ENCODE measurements around the gene MIER2.

Gene MIER2

GRCh38 chr19:279656-280055 lies 64.9 kb downstream of the MIER2 start:
- no peak for ATAC-seq
- TF ChIP-seq CSDC2 (CRISPR knock-in tag; IDR thresholded peaks at IDR 0.05) (no peak), GLIS3 (CRISPR knock-in tag; IDR thresholded peaks at IDR 0.05) (no peak), ARNTL (CRISPR knock-in tag; IDR thresholded peaks at IDR 0.05; ENCODE audit: borderline replicate concordance, low read depth) (no peak), TSHZ2 (CRISPR knock-in tag; IDR thresholded peaks at IDR 0.05) (no peak), OSR1 (CRISPR knock-in tag; IDR thresholded peaks at IDR 0.05) (no peak), SNAI2 (CRISPR knock-in tag; IDR thresholded peaks at IDR 0.05) (no peak), ZFP30 (CRISPR knock-in tag; IDR thresholded peaks at IDR 0.05) (no peak), PPARA (CRISPR knock-in tag; IDR thresholded peaks at IDR 0.05; ENCODE audit: borderline replicate concordance) (no peak), ZNF70 (CRISPR knock-in tag; IDR thresholded peaks at IDR 0.05) (no peak)
- TF ChIP-seq, protein P1, sequence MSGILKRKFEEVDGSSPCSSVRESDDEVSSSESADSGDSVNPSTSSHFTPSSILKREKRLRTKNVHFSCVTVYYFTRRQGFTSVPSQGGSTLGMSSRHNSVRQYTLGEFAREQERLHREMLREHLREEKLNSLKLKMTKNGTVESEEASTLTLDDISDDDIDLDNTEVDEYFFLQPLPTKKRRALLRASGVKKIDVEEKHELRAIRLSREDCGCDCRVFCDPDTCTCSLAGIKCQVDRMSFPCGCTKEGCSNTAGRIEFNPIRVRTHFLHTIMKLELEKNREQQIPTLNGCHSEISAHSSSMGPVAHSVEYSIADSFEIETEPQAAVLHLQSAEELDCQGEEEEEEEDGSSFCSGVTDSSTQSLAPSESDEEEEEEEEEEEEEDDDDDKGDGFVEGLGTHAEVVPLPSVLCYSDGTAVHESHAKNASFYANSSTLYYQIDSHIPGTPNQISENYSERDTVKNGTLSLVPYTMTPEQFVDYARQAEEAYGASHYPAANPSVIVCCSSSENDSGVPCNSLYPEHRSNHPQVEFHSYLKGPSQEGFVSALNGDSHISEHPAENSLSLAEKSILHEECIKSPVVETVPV (CRISPR knock-in tag; IDR thresholded peaks at IDR 0.05) = no peak
- TF ChIP-seq, protein P2, sequence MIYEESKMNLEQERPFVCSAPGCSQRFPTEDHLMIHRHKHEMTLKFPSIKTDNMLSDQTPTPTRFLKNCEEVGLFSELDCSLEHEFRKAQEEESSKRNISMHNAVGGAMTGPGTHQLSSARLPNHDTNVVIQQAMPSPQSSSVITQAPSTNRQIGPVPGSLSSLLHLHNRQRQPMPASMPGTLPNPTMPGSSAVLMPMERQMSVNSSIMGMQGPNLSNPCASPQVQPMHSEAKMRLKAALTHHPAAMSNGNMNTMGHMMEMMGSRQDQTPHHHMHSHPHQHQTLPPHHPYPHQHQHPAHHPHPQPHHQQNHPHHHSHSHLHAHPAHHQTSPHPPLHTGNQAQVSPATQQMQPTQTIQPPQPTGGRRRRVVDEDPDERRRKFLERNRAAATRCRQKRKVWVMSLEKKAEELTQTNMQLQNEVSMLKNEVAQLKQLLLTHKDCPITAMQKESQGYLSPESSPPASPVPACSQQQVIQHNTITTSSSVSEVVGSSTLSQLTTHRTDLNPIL (CRISPR knock-in tag; IDR thresholded peaks at IDR 0.05; ENCODE audit: low read depth) = no peak

DNA sequence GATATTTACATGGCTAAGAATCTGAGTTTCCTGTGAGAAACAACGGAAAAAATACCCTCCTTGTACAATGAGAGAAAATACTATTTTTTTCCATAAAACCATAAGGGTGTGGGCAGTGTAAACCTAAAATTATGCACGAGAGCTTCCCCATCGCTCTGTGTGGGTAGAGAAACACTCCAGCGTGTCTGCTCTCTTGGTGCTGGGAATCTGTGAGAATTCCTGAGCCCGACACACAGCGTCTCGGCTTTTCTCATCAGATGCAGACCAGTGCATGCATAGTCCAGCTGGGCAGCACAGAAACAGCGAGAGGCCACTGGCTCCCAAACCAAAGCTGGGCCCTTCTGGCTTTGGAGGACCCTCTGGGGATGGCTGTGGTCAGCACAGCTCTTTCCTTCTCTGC lies 65.4 kb downstream of the MIER2 start:
- no peak for ATAC-seq

GRCh38 chr19:277581-278165 lies 66.9 kb downstream of the MIER2 start:
- TF ChIP-seq CSDC2 (CRISPR knock-in tag; IDR thresholded peaks at IDR 0.05) = no peak
- no peak for TF ChIP-seq GLIS3 (CRISPR knock-in tag; IDR thresholded peaks at IDR 0.05)
- no peak for TF ChIP-seq ESRRG (CRISPR knock-in tag; IDR thresholded peaks at IDR 0.05)
- TF ChIP-seq RARB (CRISPR knock-in tag; IDR thresholded peaks at IDR 0.05) = no peak
- TF ChIP-seq OSR1 (CRISPR knock-in tag; IDR thresholded peaks at IDR 0.05) = no peak
- no peak for TF ChIP-seq ARNTL (CRISPR knock-in tag; IDR thresholded peaks at IDR 0.05; ENCODE audit: borderline replicate concordance, low read depth)
- TF ChIP-seq, protein P2 (CRISPR knock-in tag; IDR thresholded peaks at IDR 0.05; ENCODE audit: low read depth) = no peak
- TF ChIP-seq, protein P1 (CRISPR knock-in tag; IDR thresholded peaks at IDR 0.05) = no peak
- ATAC-seq = no peak

More for the DNA sequence above, 65.4 kb downstream of the MIER2 start:
- TF ChIP-seq ESRRG (CRISPR knock-in tag; IDR thresholded peaks at IDR 0.05) = no peak
- no peak for TF ChIP-seq OSR1 (CRISPR knock-in tag; IDR thresholded peaks at IDR 0.05)
- TF ChIP-seq, protein P1 (CRISPR knock-in tag; IDR thresholded peaks at IDR 0.05) = no peak
- TF ChIP-seq ZFP3 (CRISPR knock-in tag; IDR thresholded peaks at IDR 0.05) = no peak
- TF ChIP-seq, protein P2 (CRISPR knock-in tag; IDR thresholded peaks at IDR 0.05; ENCODE audit: low read depth) = no peak
- no peak for TF ChIP-seq TCF4 (CRISPR knock-in tag; IDR thresholded peaks at IDR 0.05; ENCODE audit: borderline replicate concordance)
- TF ChIP-seq, protein P3, sequence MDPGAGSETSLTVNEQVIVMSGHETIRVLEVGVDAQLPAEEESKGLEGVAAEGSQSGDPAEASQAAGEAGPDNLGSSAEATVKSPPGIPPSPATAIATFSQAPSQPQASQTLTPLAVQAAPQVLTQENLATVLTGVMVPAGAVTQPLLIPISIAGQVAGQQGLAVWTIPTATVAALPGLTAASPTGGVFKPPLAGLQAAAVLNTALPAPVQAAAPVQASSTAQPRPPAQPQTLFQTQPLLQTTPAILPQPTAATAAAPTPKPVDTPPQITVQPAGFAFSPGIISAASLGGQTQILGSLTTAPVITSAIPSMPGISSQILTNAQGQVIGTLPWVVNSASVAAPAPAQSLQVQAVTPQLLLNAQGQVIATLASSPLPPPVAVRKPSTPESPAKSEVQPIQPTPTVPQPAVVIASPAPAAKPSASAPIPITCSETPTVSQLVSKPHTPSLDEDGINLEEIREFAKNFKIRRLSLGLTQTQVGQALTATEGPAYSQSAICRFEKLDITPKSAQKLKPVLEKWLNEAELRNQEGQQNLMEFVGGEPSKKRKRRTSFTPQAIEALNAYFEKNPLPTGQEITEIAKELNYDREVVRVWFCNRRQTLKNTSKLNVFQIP (CRISPR knock-in tag; IDR thresholded peaks at IDR 0.05; ENCODE audit: borderline replicate concordance, low read depth) = no peak
- no peak for TF ChIP-seq ARNTL (CRISPR knock-in tag; IDR thresholded peaks at IDR 0.05; ENCODE audit: borderline replicate concordance, low read depth)
- TF ChIP-seq CSDC2 (CRISPR knock-in tag; IDR thresholded peaks at IDR 0.05) = no peak
- no peak for TF ChIP-seq RARB (CRISPR knock-in tag; IDR thresholded peaks at IDR 0.05)
- no peak for TF ChIP-seq ZC3H10 (CRISPR knock-in tag; IDR thresholded peaks at IDR 0.05)
- no peak for TF ChIP-seq TOX (CRISPR knock-in tag; IDR thresholded peaks at IDR 0.05; ENCODE audit: borderline replicate concordance)
- TF ChIP-seq ZNF70 (CRISPR knock-in tag; IDR thresholded peaks at IDR 0.05) = no peak
